CD14-positive monocyte (primary cell): ENCODE results near the gene WIPF1. TPM values are rescaled to one million over a fixed set of nuclear protein-coding genes. Genes with fewer than 3 reads are reported as not detected.
A peak's percentile ranks its signal among the peaks of the same experiment; 100 is the strongest.

Source experiments
- DNase-seq, 3 donors: peaks; one replicate each; pipeline ENCODE4 v3.0.0-alpha.2; 2011 to 2022
- H2AFZ ChIP-seq: 2 replicates; pipeline ENCODE4 v1.6.0; 2012; ENCODE audit warnings: mild to moderate bottlenecking, low read depth, low read length, inconsistent platforms; ENCODE audit not compliant: insufficient read depth, poor library complexity, severe bottlenecking
- H3K27ac ChIP-seq, 2 donors: 1 replicate in 1 of 2; 2 replicates in 1 of 2; pipeline ENCODE4 v1.5.1; 2012 to 2013; ENCODE audit warnings: low read length in 2 of 2, control low read depth in 1 of 2, inconsistent platforms in 1 of 2, low read depth in 1 of 2, mild to moderate bottlenecking in 1 of 2
- H3K27me3 ChIP-seq, 2 donors: one replicate each; pipeline versions ENCODE4 v1.6.0 to v1.6.1; 2011 to 2013; ENCODE audit warnings: low read length in 2 of 2; ENCODE audit not compliant: control insufficient read depth in 2 of 2, insufficient read depth in 2 of 2
- H3K36me3 ChIP-seq, 2 donors: replicated peaks in 1 of 2; 1 replicate in 1 of 2; 2 replicates in 1 of 2; pipeline versions ENCODE4 v1.5.1 to v1.6.1; 2012 to 2013; ENCODE audit warnings: low read length in 2 of 2, control low read depth in 1 of 2, inconsistent platforms in 1 of 2, mild to moderate bottlenecking in 1 of 2; ENCODE audit not compliant: insufficient read depth in 2 of 2, control insufficient read depth in 1 of 2
- H3K4me1 ChIP-seq, 2 donors: 1 replicate in 1 of 2; 2 replicates in 1 of 2; pipeline versions ENCODE4 v1.5.1 to v1.6.1; 2012 to 2013; ENCODE audit warnings: low read length in 2 of 2, control low read depth in 1 of 2, inconsistent platforms in 1 of 2, mild to moderate bottlenecking in 1 of 2, moderate library complexity in 1 of 2; ENCODE audit not compliant: insufficient read depth in 2 of 2, control insufficient read depth in 1 of 2
- H3K4me2 ChIP-seq: replicated peaks from 2 replicates; pipeline ENCODE3; 2012; ENCODE audit warnings: low read length, moderate library complexity, mild to moderate bottlenecking; ENCODE audit not compliant: poor library complexity, severe bottlenecking; ENCODE audit errors: extremely low read depth
- H3K4me3 ChIP-seq, 3 experiments: fragments of 200-600 bp in 1 of 3; sonication (generic) in 1 of 3; replicated peaks in 1 of 3; 1 replicate in 2 of 3; 2 replicates in 1 of 3; pipeline ENCODE4 v1.5.1; 2011 to 2013; ENCODE audit warnings: low read length in 3 of 3, mild to moderate bottlenecking in 3 of 3, control low read depth in 2 of 3, low read depth in 2 of 3, inconsistent platforms in 1 of 3, moderate library complexity in 1 of 3
- H3K79me2 ChIP-seq: 2 replicates; pipeline ENCODE4 v1.6.0; 2012; ENCODE audit warnings: mild to moderate bottlenecking, control low read depth, inconsistent platforms, low read length, moderate library complexity; ENCODE audit not compliant: insufficient read depth
- H3K9ac ChIP-seq: 2 replicates; pipeline ENCODE4 v1.6.0; 2017; ENCODE audit warnings: low read length, mild to moderate bottlenecking; ENCODE audit not compliant: insufficient read depth, poor library complexity, severe bottlenecking
- H3K9me3 ChIP-seq, 2 donors: replicated peaks in 1 of 2; 1 replicate in 1 of 2; 2 replicates in 1 of 2; pipeline versions ENCODE4 v1.5.1 to v1.6.1; 2012 to 2013; ENCODE audit warnings: low read length in 2 of 2, control low read depth in 1 of 2; ENCODE audit not compliant: control insufficient read depth in 1 of 2, insufficient read depth in 1 of 2
- H4K20me1 ChIP-seq: 2 replicates; pipeline ENCODE4 v1.6.0; 2012; ENCODE audit warnings: mild to moderate bottlenecking, low read length, control low read depth, moderate library complexity; ENCODE audit not compliant: insufficient read depth
- H3K27ac Mint-ChIP-seq, 7 donors: one replicate each; pipeline ENCODE4 v1.8.0; 2020; ENCODE audit warnings: mild to moderate bottlenecking in 7 of 7, mixed read lengths in 7 of 7, moderate library complexity in 6 of 7, inconsistent platforms in 2 of 7
- H3K27me3 Mint-ChIP-seq, 3 donors: one replicate each; pipeline ENCODE4 v1.8.0; 2021 to 2022; ENCODE audit warnings: low read depth in 3 of 3, mild to moderate bottlenecking in 3 of 3, mixed read lengths in 3 of 3, moderate library complexity in 3 of 3, inconsistent platforms in 1 of 3
- H3K36me3 Mint-ChIP-seq, 2 donors: one replicate each; pipeline ENCODE4 v1.8.0; 2020; ENCODE audit warnings: mixed read lengths in 2 of 2, inconsistent platforms in 1 of 2, mild to moderate bottlenecking in 1 of 2
- H3K4me1 Mint-ChIP-seq: one replicate; pipeline ENCODE4 v1.8.0; 2020; ENCODE audit warnings: mild to moderate bottlenecking, mixed read lengths
- H3K4me3 Mint-ChIP-seq, 2 donors: one replicate each; pipeline ENCODE4 v1.8.0; 2020; ENCODE audit warnings: mild to moderate bottlenecking in 2 of 2, mixed read lengths in 2 of 2, moderate library complexity in 1 of 2
- H3K9me3 Mint-ChIP-seq, 7 donors: one replicate each; pipeline ENCODE4 v1.8.0; 2020 to 2022; ENCODE audit warnings: mixed read lengths in 7 of 7, mild to moderate bottlenecking in 6 of 7, moderate library complexity in 6 of 7, inconsistent platforms in 2 of 7
- WGBS: methylation state at CpG from one replicate; pipeline ENCODE4 v1.1.5; 2013; ENCODE audit warnings: missing lambda C conversion rate; ENCODE audit not compliant: insufficient coverage; 5-methylcytosine and 5-hydroxymethylcytosine counted together
- intact Hi-C, 2 donors: fragments of 100-400 bp; cut with micrococcal nuclease; formaldehyde crosslinking; loops; one replicate each; pipeline versions ENCODE4 v1.15.0 to v1.15.1; 2023
- polyA minus RNA-seq: library from RNA; depleted of rRNA, polyadenylated mRNA; stranded (reverse); fragments of >200 nt; gene quantifications from 2 replicates; pipeline ENCODE4 v1.2.3, GENCODE V29; 2012
- polyA plus RNA-seq, 3 donors: library from polyadenylated mRNA; depleted of rRNA in 1 of 3; unstranded in 2 of 3; stranded (reverse) in 1 of 3; fragments of 300-500 nt in 2 of 3; fragments of >200 nt in 1 of 3; fragmentation: Illumina TruSeq in 2 of 3; gene quantifications; 1 replicate in 2 of 3; 2 replicates in 1 of 3; pipeline ENCODE4 v1.2.3, GENCODE V29; 2012 to 2021
- total RNA-seq, 12 experiments: library from RNA in 1 of 12; stranded (reverse) in 1 of 12; fragments of 120-200 nt in 1 of 12; gene quantifications; one replicate each; pipeline ENCODE4 v1.2.4 and lab custom pipeline; 2013 to 2026; ENCODE audit warnings: mixed read lengths in 6 of 12, inconsistent platforms in 1 of 12
- TF ChIP-seq, protein P1 (sequence below): fragments of 200-600 bp; IDR thresholded peaks from one replicate; pipeline ENCODE4 v1.8.0; 2022; ENCODE audit warnings: antibody characterized with exemption, mild to moderate bottlenecking

WIPF1 gene, protein sequence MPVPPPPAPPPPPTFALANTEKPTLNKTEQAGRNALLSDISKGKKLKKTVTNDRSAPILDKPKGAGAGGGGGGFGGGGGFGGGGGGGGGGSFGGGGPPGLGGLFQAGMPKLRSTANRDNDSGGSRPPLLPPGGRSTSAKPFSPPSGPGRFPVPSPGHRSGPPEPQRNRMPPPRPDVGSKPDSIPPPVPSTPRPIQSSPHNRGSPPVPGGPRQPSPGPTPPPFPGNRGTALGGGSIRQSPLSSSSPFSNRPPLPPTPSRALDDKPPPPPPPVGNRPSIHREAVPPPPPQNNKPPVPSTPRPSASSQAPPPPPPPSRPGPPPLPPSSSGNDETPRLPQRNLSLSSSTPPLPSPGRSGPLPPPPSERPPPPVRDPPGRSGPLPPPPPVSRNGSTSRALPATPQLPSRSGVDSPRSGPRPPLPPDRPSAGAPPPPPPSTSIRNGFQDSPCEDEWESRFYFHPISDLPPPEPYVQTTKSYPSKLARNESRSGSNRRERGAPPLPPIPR
- 63.2 TPM for total RNA-seq (2013)
- 100 to 1,000 TPM in 1 of 3 donors, 10 to 100 TPM in 2; 43.9 to 126 (median 74.3) TPM for polyA plus RNA-seq
- 32.3 and 48.3 TPM in 2 replicates for polyA minus RNA-seq
- total RNA-seq (lab: John Stamatoyannopoulos, UW): 17.7 to 371 (median 178) reads per million in 11 experiments

DNA sequence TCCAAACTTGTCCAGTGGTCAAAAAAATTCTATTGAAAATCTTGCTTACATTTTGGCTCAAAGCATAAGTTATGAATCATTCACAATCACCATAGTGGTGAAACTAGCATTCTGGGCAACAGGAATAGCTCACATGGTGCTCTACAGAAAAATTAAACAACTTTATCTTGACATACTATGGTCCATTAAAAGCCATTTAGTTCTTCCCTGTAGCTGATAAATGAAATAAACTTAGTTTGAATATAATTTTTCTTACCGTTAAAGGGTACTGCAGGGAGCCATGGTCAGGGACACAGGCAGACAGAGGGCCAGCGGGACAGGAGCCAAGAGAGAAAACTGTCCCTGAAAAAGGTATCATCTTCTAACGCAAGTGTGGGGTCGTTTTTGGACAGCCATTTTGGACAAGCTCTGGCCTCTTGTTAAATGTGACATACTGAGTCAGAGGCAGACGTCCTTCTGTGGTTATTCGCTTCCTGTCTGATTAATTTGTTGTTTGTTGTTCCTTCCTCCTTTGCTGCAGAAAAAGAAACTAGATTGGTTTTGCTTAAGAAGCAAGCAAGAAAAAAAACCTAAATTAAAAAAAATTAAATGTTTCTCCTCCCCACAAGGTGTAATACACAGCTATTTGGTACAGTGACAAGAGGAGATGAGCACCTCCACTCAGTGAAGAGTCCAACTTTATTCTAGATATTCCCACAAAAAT is at the start of gene WIPF1:
Gene WIPF1, minus strand, starts transcription at position 460 of the 703 bp plus-strand sequence. CDS start 12,231 bp downstream, outside the sequence.
- Mint-ChIP-seq H3K27me3 (peaks cover 0 to 8% (median 1%) of the 10 kb centered on the region in 3 donors), H3K36me3 (peaks cover 52 to 59% of the 10 kb centered on the region in 2 donors), H3K4me1 (peaks cover 80% of the 10 kb centered on the region), H3K9me3 (no peaks in the 10 kb centered on the region), H3K27ac (peak within 1 kb of the TSS; percentile 99 to 100 (median 100)), H3K4me3 (peak within 1 kb of the TSS; percentile 88 to 92)
- H3K4me2 ChIP-seq: peak within 1 kb of the TSS; percentile 81
- H4K20me1 ChIP-seq: no peaks in the 10 kb centered on the region
- H3K9ac ChIP-seq: peak within 1 kb of the TSS; percentile 84
- H3K4me1 ChIP-seq: peaks cover 87 to 95% of the 10 kb centered on the region in 2 donors
- no peaks in the 10 kb centered on the region for H3K9me3 ChIP-seq
- WGBS: 0% methylated on average over 3 of the region's 6 CpGs
- H3K4me3 ChIP-seq: peak within 1 kb of the TSS; percentile 49 to 97 (median 76)
- intact Hi-C loops: no loop called here
- H2AFZ ChIP-seq: no peak within 1 kb of the TSS
- TF ChIP-seq, protein P1, sequence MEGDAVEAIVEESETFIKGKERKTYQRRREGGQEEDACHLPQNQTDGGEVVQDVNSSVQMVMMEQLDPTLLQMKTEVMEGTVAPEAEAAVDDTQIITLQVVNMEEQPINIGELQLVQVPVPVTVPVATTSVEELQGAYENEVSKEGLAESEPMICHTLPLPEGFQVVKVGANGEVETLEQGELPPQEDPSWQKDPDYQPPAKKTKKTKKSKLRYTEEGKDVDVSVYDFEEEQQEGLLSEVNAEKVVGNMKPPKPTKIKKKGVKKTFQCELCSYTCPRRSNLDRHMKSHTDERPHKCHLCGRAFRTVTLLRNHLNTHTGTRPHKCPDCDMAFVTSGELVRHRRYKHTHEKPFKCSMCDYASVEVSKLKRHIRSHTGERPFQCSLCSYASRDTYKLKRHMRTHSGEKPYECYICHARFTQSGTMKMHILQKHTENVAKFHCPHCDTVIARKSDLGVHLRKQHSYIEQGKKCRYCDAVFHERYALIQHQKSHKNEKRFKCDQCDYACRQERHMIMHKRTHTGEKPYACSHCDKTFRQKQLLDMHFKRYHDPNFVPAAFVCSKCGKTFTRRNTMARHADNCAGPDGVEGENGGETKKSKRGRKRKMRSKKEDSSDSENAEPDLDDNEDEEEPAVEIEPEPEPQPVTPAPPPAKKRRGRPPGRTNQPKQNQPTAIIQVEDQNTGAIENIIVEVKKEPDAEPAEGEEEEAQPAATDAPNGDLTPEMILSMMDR: no peak
- peak; percentile 87 to 95 (median 94) for DNase-seq
- peaks cover 94% of the 10 kb centered on the region for H3K79me2 ChIP-seq
- H3K36me3 ChIP-seq: peaks cover 12 to 15% of the 10 kb centered on the region in 2 donors
- no peaks in the 10 kb centered on the region for H3K27me3 ChIP-seq
- H3K27ac ChIP-seq: peak within 1 kb of the TSS; percentile 96 to 99

DNA sequence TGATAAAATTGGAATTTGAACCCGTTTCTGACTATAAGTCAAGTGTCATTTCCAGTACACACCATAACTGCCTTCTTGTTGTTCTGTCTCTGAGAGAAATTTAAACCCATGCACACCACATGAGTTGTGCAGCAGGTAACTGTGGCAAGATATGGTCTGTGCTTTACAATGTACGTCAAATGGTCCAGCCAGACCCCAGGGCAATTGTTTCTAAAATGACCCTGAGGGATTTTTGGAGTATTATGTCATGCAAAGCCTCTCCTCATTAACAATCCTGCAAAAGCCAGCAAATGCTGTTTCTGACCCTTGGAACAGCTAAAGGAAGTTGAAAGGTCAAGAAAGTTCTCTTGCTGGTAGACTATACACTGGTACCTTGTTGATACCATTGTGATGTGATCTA is 47.7 kb upstream of the WIPF1 start:
- Histone ChIP-seq H3K36me3 (no peaks in the 10 kb centered on the region), H3K9ac (no peak overlapping the region), H4K20me1 (no peaks in the 10 kb centered on the region), H3K27me3 (no peaks in the 10 kb centered on the region), H2AFZ (no peak overlapping the region), H3K4me3 (no peak overlapping the region), H3K4me2 (no peak overlapping the region), H3K9me3 (no peaks in the 10 kb centered on the region), H3K4me1 (peaks cover 0 to 5% of the 10 kb centered on the region in 2 donors), H3K79me2 (no peaks in the 10 kb centered on the region), H3K27ac (no peak overlapping the region)
- TF ChIP-seq, protein P1: no peak
- Mint-ChIP-seq H3K4me1 (peaks cover 8% of the 10 kb centered on the region), H3K27ac (no peak overlapping the region), H3K36me3 (peaks cover 3 to 8% of the 10 kb centered on the region in 2 donors), H3K9me3 (peaks cover 3 to 11% (median 8%) of the 10 kb centered on the region in 7 donors), H3K4me3 (no peak overlapping the region), H3K27me3 (no peaks in the 10 kb centered on the region)
- no peak for DNase-seq
- WGBS: no CpG with 5 or more reads among the region's 2 CpGs
- intact Hi-C loops: no loop called here
